Activated T-helper 1 cell treated with anti-CD3 and anti-CD28 coated beads, Interleukin-12 subunit alpha, Interleukin-12 subunit beta, Interleukin-2, Interleukin-4 antibody, amounts not matched to agents 30 ng/mL and 10 ng/mL and 1 ng/mL, durations not matched to agents 14 hours and 24 hours and 36 hours (primary cell): ENCODE data around the gene ARNT2. TPM values are rescaled to one million over a fixed set of nuclear protein-coding genes. Genes with fewer than 3 reads are reported as not detected.

Experiments used
- DNase-seq: peaks from one replicate; pipeline ENCODE4 v3.0.0; 2021; ENCODE audit warnings: low spot score
- H3K27ac Mint-ChIP-seq: one replicate; pipeline ENCODE4 v1.8.0; 2021; ENCODE audit warnings: mild to moderate bottlenecking, mixed read lengths
- H3K27me3 Mint-ChIP-seq: one replicate; pipeline ENCODE4 v1.8.0; 2022; ENCODE audit warnings: mild to moderate bottlenecking, moderate library complexity, mixed read lengths; ENCODE audit not compliant: insufficient read depth
- H3K36me3 Mint-ChIP-seq: one replicate; pipeline ENCODE4 v1.8.0; 2021; ENCODE audit warnings: low read depth, mixed read lengths
- H3K4me1 Mint-ChIP-seq: one replicate; pipeline ENCODE4 v1.8.0; 2021; ENCODE audit warnings: low read depth, mixed read lengths
- H3K4me3 Mint-ChIP-seq: one replicate; pipeline ENCODE4 v1.8.0; 2021; ENCODE audit warnings: mild to moderate bottlenecking, moderate library complexity, mixed read lengths
- H3K9me3 Mint-ChIP-seq: one replicate; pipeline ENCODE4 v1.8.0; 2021; ENCODE audit warnings: mixed read lengths
- intact Hi-C: fragments of 100-400 bp; cut with micrococcal nuclease; formaldehyde crosslinking; loops from one replicate; pipeline ENCODE4 v1.15.1; 2024
- total RNA-seq: library from RNA; stranded (reverse); gene quantifications from 2 replicates; pipeline ENCODE4 v1.2.3, GENCODE V29; 2022

ARNT2 gene
- total RNA-seq, 1 donor from 2014 or later: 0.36 TPM

DNA sequence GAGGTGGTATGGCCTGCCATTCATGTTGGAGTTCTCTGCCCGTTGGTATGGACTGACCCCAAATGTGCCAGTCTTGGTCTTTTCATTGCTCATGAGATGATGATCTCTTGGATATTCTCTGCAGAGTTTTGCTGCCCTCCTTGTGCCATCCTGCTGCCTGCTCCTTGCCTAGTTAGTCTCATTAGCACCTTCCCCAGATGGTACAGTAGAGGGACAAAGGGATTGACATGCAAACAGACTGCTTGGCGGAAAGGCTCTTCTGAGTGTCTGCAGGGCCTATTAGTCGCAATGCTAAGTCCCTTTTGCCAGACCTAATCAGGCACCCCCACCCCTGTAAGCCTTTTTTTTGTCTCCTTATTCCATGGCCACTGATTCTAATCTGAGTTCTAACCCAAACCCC, 90.6 kb downstream of the ARNT2 start:
- Mint-ChIP-seq H3K4me1 (no peaks in the 10 kb centered on the region), H3K27ac (no peak overlapping the region), H3K36me3 (no peaks in the 10 kb centered on the region), H3K27me3 (peaks cover 8% of the 10 kb centered on the region), H3K4me3 (no peak overlapping the region), H3K9me3 (no peaks in the 10 kb centered on the region)
- intact Hi-C loops: no loop called here
- DNase-seq: no peak

DNA sequence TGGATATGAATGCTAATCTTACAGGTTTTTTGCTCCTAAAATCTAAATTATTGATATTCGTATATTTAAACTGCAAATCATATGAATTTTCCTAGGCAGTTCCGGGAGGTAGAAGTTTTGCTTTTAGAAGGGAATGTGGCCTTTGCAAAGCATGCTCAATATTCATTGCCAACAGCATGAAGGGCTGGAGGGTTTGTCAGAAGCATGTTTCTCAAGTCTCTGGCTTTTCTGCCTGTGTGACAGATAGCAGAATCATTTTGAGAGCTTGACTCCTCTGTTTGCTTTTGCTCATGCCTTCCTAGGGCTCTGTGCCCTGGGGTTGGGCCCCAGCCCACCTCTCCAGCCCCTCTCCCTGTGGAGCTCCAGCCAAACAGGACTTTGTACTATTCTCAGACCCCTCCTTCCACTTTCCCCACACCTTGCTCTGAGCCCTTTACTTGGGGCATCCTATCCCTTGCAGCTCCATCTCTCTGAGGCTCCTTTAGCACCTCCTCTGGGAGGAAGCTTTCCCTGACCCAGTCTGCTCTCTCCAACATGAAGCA, 91.3 kb downstream of the ARNT2 start:
- no peak for DNase-seq
- Mint-ChIP-seq H3K4me1 (no peaks in the 10 kb centered on the region), H3K9me3 (no peaks in the 10 kb centered on the region), H3K27me3 (peaks cover 6% of the 10 kb centered on the region), H3K36me3 (no peaks in the 10 kb centered on the region), H3K4me3 (no peak overlapping the region), H3K27ac (no peak overlapping the region)
- intact Hi-C loops: no loop called here

GRCh38 chr15:80496096-80496495, 91.9 kb downstream of the ARNT2 start:
- Mint-ChIP-seq H3K36me3 (no peaks in the 10 kb centered on the region), H3K27me3 (peaks cover 6% of the 10 kb centered on the region), H3K9me3 (no peaks in the 10 kb centered on the region), H3K27ac (no peak overlapping the region), H3K4me3 (no peak overlapping the region), H3K4me1 (no peaks in the 10 kb centered on the region)
- no peak for DNase-seq
- intact Hi-C loops: no loop called here

DNA sequence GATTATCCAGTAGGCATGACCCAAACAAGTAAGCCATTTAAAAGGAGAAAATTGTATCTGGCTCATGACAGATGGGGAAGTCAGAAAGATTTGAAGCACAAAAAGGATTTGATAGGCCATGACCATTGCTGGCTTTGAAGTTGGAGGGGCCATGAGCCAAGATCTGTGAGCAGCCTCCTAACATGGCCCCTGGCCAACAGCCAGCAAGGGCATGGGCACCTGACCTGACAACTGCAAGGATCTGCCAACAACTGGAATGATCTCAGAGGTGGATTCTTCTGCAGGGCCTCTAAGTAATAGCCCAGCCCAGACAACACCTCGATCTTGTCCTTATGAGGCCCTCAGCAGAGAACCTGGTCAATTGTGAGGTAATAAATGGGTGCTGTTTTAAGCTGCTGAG, 93.0 kb downstream of the ARNT2 start:
- peaks cover 4% of the 10 kb centered on the region for H3K27me3 Mint-ChIP-seq
- H3K4me1 Mint-ChIP-seq: no peaks in the 10 kb centered on the region
- intact Hi-C loops: no loop called here
- H3K27ac Mint-ChIP-seq: no peak overlapping the region
- DNase-seq: no peak
- no peak overlapping the region for H3K4me3 Mint-ChIP-seq
- no peaks in the 10 kb centered on the region for H3K36me3 Mint-ChIP-seq
- no peaks in the 10 kb centered on the region for H3K9me3 Mint-ChIP-seq

- no peak overlapping the region for H3K27ac Mint-ChIP-seq
- intact Hi-C loops: no loop called here
- H3K4me3 Mint-ChIP-seq: no peak overlapping the region
- peaks cover 2% of the 10 kb centered on the region for H3K27me3 Mint-ChIP-seq
- no peaks in the 10 kb centered on the region for H3K9me3 Mint-ChIP-seq
- H3K36me3 Mint-ChIP-seq: no peaks in the 10 kb centered on the region
- H3K4me1 Mint-ChIP-seq: no peaks in the 10 kb centered on the region
- DNase-seq: no peak
Measured at GRCh38 chr15:80498652-80499051, 94.5 kb downstream of the ARNT2 start.

DNA sequence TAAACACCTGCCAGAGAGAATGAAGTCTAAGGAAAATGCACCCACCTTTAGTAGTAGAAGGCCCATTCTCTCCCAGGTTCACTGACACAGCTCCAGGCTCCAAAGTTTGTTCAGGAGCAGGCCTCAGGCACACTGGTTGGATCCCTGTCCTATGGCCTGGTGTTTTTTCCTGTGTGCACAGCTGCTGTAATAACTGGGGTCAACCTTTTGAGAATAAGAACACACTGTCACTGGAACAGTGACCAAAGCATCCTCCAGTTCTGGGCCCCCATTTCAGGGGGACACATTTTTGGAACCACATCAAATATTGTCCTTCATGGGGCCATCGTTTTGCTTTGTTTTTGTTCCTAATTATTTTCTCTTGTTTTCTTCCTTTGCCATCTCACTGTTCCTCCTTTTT, 95.8 kb downstream of the ARNT2 start:
- no peaks in the 10 kb centered on the region for H3K4me1 Mint-ChIP-seq
- intact Hi-C loops: no loop called here
- DNase-seq: no peak
- H3K9me3 Mint-ChIP-seq: no peaks in the 10 kb centered on the region
- H3K27ac Mint-ChIP-seq: no peak overlapping the region
- no peak overlapping the region for H3K4me3 Mint-ChIP-seq
- no peaks in the 10 kb centered on the region for H3K27me3 Mint-ChIP-seq
- H3K36me3 Mint-ChIP-seq: no peaks in the 10 kb centered on the region

- no peak overlapping the region for H3K4me3 Mint-ChIP-seq
- no peaks in the 10 kb centered on the region for H3K4me1 Mint-ChIP-seq
- no peaks in the 10 kb centered on the region for H3K36me3 Mint-ChIP-seq
- no peak for DNase-seq
- intact Hi-C loops: no loop called here
- no peaks in the 10 kb centered on the region for H3K9me3 Mint-ChIP-seq
- no peak overlapping the region for H3K27ac Mint-ChIP-seq
- no peaks in the 10 kb centered on the region for H3K27me3 Mint-ChIP-seq
Measured at GRCh38 chr15:80501476-80501875, 97.3 kb downstream of the ARNT2 start.

DNA sequence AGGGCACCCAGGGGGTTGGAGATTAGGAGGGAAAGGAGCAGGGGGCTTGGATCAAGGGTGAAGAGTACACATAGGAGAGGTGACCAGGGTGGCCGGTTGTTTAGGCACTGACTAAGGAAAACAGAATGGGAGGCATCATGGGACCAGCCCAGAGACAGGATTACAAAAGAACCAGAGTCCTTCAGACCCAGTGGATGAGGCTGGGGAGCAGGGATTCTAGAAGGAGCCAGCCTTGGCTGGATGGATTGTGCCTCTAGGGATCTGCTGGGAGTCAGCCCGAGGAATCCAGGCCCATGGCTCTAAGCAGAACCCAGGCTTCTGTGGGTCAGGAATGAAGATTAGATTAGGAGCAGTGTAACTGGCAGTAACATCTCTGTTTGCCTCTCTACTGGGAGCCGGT, 98.6 kb downstream of the ARNT2 start:
- H3K36me3 Mint-ChIP-seq: no peaks in the 10 kb centered on the region
- H3K27me3 Mint-ChIP-seq: no peaks in the 10 kb centered on the region
- H3K9me3 Mint-ChIP-seq: no peaks in the 10 kb centered on the region
- intact Hi-C loops: no loop called here
- H3K4me3 Mint-ChIP-seq: no peak overlapping the region
- H3K27ac Mint-ChIP-seq: no peak overlapping the region
- DNase-seq: no peak
- H3K4me1 Mint-ChIP-seq: no peaks in the 10 kb centered on the region

GRCh38 chr15:80503319-80503952, 99.3 kb downstream of the ARNT2 start:
- H3K27me3 Mint-ChIP-seq: no peaks in the 10 kb centered on the region
- no peak overlapping the region for H3K27ac Mint-ChIP-seq
- no peaks in the 10 kb centered on the region for H3K9me3 Mint-ChIP-seq
- no peak for DNase-seq
- no peak overlapping the region for H3K4me3 Mint-ChIP-seq
- H3K4me1 Mint-ChIP-seq: no peaks in the 10 kb centered on the region
- intact Hi-C loops: no loop called here
- H3K36me3 Mint-ChIP-seq: no peaks in the 10 kb centered on the region

DNA sequence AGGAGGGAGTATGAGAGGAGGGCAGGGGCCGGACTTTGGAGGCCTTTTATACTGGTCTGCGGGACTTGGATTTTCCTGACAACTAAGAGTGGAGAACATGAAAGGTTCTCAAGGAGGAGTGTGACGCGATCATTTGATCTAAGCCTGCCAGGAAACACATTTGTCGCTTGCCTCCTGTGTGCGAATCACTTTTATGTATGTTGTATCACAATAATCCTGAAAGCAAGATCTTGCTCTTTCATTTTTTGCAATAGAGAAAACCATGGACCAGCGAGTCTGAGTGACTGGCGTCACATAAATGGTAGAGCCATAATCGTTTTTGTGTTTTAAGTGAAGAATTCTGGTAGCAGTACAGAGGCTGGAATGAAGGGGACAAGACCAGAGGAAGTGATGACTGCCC, 100.7 kb downstream of the ARNT2 start:
- H3K27ac Mint-ChIP-seq: no peak overlapping the region
- intact Hi-C loops: no loop called here
- no peaks in the 10 kb centered on the region for H3K36me3 Mint-ChIP-seq
- H3K4me1 Mint-ChIP-seq: no peaks in the 10 kb centered on the region
- no peak for DNase-seq
- H3K9me3 Mint-ChIP-seq: no peaks in the 10 kb centered on the region
- H3K27me3 Mint-ChIP-seq: peaks cover under 1% of the 10 kb centered on the region
- no peak overlapping the region for H3K4me3 Mint-ChIP-seq

DNA sequence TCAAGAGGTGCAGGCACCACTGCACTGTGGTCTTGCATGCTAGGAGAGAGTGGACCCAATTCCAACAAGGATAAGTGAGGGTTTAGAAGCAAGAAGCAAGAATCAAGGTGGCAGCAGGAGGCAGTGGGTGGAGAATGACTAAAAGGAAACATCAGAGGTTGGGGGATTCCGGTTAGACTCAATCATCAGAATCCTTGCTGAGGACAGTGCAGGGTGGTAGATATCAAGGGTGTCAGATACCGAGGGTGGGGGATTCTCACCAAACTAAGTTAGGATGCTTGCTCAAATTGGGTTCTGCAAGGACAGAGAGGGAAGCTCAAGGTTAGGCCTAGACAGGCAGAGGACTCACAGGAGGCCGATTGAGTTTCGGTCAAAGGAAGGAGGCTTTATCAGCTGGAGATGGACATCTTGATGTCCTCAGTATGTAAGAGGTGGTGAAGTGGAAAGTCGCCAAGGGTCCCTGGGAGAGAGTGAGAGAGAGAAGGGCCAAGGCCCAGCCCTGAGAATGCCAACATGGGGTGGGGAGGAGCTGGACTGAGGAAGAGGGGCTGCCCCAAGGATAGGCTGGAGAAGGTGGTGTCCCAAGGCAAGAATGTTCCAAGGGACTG, 102.2 kb downstream of the ARNT2 start:
- Mint-ChIP-seq H3K27ac (no peak overlapping the region), H3K9me3 (no peaks in the 10 kb centered on the region), H3K4me1 (no peaks in the 10 kb centered on the region), H3K4me3 (no peak overlapping the region), H3K36me3 (no peaks in the 10 kb centered on the region), H3K27me3 (peaks cover 3% of the 10 kb centered on the region)
- intact Hi-C loops: no loop called here
- no peak for DNase-seq

GRCh38 chr15:80507131-80507530, 102.9 kb downstream of the ARNT2 start:
- intact Hi-C loops: no loop called here
- Mint-ChIP-seq H3K9me3 (no peaks in the 10 kb centered on the region), H3K27me3 (peaks cover 6% of the 10 kb centered on the region), H3K4me3 (no peak overlapping the region), H3K4me1 (no peaks in the 10 kb centered on the region), H3K27ac (no peak overlapping the region), H3K36me3 (no peaks in the 10 kb centered on the region)
- no peak for DNase-seq

- Mint-ChIP-seq H3K4me3 (no peak overlapping the region), H3K27ac (no peak overlapping the region), H3K36me3 (no peaks in the 10 kb centered on the region), H3K4me1 (no peaks in the 10 kb centered on the region), H3K9me3 (no peaks in the 10 kb centered on the region), H3K27me3 (peaks cover 6% of the 10 kb centered on the region)
- no peak for DNase-seq
- intact Hi-C loops: no loop called here
Measured at GRCh38 chr15:80507638-80508316, 103.6 kb downstream of the ARNT2 start.
